DMS53 treated with DMSO at 0.1 percent for 48 hours (cell line): Measurements from ENCODE around the gene IL1RL1.

Source experiments
- DNase-seq: peaks from one replicate; lab custom pipeline; 2025; ENCODE audit not compliant: unreplicated experiment; lab: John Stamatoyannopoulos, UW

The IL1RL1 gene

GRCh38 chr2:102366406-102367112 is 55.2 kb downstream of the IL1RL1 start:
- DNase-seq: no peak

GRCh38 chr2:102367331-102367971 is 56.1 kb downstream of the IL1RL1 start:
- DNase-seq: no peak

- DNase-seq: no peak
Observed at GRCh38 chr2:102368461-102369109, 57.2 kb downstream of the IL1RL1 start.

- DNase-seq: no peak
Observed at GRCh38 chr2:102369866-102370265, 58.5 kb downstream of the IL1RL1 start.

GRCh38 chr2:102376052-102376591 is 64.8 kb downstream of the IL1RL1 start:
- DNase-seq: no peak

GRCh38 chr2:102383722-102384121 is 72.4 kb downstream of the IL1RL1 start:
- DNase-seq: no peak

GRCh38 chr2:102385522-102385921 is 74.2 kb downstream of the IL1RL1 start:
- DNase-seq: no peak

GRCh38 chr2:102386004-102386403 is 74.6 kb downstream of the IL1RL1 start:
- DNase-seq: no peak

GRCh38 chr2:102386867-102387541 is 75.6 kb downstream of the IL1RL1 start:
- DNase-seq: no peak

GRCh38 chr2:102387763-102388546 is 76.6 kb downstream of the IL1RL1 start:
- DNase-seq: no peak

GRCh38 chr2:102391565-102391964 is 80.2 kb downstream of the IL1RL1 start:
- no peak for DNase-seq

GRCh38 chr2:102392096-102392495 is 80.7 kb downstream of the IL1RL1 start:
- no peak for DNase-seq

- DNase-seq: no peak
Observed at GRCh38 chr2:102392942-102393341, 81.6 kb downstream of the IL1RL1 start.

- no peak for DNase-seq
Observed at GRCh38 chr2:102396012-102396411, 84.6 kb downstream of the IL1RL1 start.

GRCh38 chr2:102397209-102397608 is 85.8 kb downstream of the IL1RL1 start:
- DNase-seq: no peak

- DNase-seq: no peak
Observed at GRCh38 chr2:102399499-102400141, 88.3 kb downstream of the IL1RL1 start.

GRCh38 chr2:102401456-102401855 is 90.1 kb downstream of the IL1RL1 start:
- no peak for DNase-seq
